GM15510 (cell line): ENCODE results near the gene ATP5PD.

Experiments
- POLR2A ChIP-seq: IDR thresholded peaks from 3 replicates; pipeline ENCODE4 v1.6.1; 2011; ENCODE audit warnings: borderline replicate concordance; ENCODE audit not compliant: insufficient read length; ENCODE audit errors: extremely low read depth

Gene ATP5PD

DNA sequence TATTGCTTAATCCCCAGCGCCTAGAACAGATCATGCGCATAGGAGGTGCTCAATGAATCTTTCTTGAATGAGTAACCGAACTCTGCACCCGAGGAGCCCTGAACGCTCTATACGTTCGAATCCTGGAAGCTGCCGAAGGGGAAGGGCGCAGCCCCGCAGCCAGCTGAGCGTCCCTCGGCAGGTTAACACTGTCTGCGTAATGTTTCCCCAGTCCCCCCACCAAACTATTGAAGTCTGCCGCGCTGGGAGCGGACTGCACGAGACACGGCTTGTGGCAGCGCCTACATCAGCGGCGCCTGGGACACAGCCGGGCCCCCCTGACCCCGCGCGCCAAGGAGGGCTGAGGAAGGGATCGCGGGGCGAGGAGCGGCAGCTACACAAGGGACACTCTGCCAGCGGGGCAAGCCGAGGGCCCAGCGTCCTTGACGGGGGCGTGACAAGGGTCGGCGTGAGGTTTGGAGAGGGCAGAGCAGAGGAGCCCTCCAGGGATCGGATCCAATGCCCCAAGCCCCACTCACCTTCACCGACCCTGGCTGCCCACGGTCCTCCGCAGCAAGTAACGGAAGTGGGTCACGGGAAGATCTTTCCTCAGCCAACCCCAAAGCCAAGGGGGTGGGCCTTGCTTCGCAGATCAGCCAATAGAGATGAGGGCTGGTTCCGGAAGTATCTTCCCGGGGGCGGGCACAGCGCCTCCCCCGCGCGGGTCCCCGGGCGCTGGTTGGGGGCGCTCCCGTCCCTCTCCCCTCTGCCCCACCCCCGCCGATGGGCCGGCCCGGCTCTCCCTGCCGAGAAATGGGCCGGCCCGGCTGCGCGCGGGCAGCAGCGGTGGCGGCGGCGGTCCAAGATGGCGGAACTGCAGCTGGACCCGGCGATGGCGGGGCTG, at the start of gene ATP5PD, which contains the start of gene KCTD2:
ATP5PD (minus strand) TSS at position 563 of the 883 bp plus-strand sequence. CDS start 4,319 bp downstream, outside the sequence.
KCTD2 (plus strand) TSS at position 819 of the 883 bp plus-strand sequence; CDS start at position 845, 26 bp downstream.
- peak; percentile 91 for TF ChIP-seq POLR2A

DNA sequence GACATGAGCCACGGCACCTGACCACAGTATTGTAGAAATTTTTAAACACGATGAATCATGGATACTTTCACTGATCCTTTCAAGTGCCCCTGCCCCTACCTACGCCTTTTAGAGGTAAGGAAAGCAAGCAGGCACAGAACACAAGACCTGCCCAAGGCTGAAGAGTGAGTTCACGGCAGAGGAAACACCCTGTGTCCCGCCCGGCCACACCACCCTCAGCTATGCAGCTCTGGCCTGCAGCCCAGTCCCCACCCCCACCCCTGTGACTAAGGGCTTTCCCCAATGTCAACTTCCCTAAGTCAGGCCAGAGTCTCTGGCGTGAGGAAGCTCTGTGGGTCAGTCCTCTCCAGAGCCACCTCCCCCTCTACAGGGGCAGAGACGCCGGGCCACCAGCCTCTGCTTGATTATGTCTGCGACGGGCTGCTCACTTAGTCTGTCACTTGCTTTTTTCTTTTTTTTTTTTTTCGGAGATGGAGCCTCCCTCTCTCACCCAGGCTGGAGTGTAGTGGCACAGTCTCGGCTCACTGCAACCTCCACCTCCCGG, 49.4 kb upstream of the ATP5PD start:
- TF ChIP-seq POLR2A: no peak

DNA sequence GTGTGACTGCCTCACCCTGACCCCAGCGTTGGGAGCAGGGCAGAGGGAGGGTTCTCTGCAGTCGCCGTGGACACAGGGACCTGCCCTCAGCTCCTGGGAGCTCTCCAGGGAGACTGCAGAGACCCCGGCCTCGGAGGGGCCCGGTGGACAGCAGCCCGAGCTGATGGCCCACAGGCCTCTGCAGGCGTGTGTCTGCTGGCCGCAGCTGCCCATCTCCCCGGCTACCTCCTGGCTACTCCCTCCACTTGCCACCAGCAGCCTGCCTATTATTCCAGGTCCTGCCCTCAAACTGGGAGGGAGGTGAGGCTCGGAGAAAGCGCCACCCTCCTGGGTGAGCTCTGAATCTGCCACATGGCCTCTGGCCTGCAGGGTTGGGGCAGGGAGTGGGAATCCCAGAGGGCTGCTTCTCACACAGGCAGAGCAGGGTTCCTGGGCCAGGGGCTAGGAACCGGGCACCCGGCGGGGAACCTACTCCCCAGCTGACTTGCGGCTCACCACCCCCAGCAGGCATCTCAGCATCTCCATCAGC, 48.2 kb upstream of the ATP5PD start:
- no peak for TF ChIP-seq POLR2A

DNA sequence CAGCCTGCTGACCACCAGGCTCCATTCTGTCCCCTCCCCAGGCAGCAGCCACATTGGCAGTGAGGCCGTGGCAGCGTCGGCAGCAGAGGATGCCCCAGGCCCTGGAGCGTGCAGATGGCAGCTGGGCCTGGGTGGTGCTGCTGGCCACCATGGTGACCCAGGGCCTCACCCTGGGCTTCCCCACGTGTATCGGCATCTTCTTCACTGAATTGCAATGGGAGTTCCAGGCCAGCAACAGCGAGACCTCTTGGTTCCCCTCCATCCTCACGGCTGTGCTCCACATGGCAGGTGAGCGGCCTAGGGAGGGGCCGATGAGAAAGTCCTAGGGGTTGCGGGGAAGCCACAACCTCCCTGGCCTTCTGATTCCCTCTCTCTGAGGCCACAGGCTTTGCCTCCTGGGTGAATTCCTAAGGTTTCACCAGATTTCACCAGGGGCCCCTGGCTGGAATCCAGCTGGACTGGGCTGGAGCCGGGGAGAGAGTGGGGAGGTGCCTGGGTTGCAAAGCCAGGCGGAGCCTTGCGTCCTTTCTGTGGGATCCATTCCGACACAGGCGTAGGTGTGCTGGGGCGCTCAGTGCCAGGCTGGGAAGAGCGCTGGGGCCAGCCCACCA, 46.9 kb upstream of the ATP5PD start:
- no peak for TF ChIP-seq POLR2A

DNA sequence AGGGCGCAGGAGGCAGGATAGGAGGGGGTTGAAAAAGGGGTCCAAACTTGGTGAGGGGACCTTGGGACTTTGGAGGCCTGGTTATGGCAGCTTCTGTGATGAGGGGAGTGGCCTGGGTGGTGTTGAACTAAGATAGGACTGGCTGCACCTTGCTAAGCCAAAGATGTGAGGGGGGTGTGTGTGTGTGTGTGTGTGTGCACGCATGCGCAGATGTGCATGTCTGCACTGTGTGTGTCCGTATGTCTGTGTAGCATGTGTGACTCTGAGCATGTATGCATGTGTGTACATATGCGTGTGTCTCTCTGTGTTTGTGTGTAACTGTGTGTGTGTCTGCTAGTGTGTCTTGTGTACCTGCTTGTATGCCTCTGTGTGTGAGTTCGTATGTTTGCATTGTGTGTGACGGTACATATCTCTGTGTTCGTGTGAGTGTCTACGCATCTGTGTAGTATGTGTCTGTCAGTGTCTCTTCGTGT, 45.1 kb upstream of the ATP5PD start:
- TF ChIP-seq POLR2A: no peak

DNA sequence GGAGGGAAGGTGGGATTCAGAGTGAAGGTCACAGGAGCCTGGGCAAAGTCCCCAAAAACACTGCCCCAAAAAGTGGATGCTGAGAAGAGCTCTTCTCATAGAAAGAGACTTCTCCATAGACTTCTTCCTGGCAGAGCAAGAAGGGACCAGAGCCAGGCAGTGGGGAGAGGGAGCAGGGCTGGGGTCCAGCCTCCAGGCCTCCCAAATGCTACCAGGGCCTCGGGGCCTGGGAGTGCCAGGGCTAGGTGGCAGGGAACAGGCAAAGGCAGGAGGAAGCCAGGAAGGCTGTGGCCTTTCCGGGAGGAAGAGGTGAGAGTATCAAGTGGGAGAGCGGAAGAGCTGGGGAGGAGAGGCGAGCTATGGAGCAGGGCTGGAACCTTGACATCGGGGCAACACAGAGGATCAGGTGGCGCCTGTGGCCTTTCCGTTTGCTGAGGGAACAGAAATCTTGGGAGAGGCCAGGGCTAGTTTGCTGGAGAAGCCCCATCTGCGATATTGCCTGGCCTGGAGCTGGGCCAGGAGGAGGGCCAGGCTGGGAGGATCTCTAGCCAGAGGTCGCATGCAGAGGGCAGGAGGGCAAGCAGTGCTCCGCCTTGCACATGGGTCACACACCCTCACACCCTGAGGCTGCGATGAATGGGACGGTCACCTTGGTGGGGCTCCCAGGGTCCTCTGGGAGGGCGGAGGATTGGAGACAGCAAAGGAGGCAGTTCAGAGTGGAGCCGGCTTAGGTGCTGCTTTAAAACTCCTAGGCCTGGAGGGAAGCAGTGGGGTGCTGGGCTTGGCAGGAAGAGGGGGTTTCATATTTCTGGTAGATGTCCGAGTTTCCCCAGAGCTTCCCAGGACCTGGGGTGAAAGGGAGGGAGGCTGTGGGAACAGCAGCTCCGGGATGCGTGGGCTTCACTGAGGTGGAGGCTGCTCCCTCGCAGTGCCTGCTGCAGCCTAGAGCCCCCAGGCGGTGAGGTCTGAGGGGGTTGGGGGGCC, 44.4 kb upstream of the ATP5PD start:
- no peak for TF ChIP-seq POLR2A

DNA sequence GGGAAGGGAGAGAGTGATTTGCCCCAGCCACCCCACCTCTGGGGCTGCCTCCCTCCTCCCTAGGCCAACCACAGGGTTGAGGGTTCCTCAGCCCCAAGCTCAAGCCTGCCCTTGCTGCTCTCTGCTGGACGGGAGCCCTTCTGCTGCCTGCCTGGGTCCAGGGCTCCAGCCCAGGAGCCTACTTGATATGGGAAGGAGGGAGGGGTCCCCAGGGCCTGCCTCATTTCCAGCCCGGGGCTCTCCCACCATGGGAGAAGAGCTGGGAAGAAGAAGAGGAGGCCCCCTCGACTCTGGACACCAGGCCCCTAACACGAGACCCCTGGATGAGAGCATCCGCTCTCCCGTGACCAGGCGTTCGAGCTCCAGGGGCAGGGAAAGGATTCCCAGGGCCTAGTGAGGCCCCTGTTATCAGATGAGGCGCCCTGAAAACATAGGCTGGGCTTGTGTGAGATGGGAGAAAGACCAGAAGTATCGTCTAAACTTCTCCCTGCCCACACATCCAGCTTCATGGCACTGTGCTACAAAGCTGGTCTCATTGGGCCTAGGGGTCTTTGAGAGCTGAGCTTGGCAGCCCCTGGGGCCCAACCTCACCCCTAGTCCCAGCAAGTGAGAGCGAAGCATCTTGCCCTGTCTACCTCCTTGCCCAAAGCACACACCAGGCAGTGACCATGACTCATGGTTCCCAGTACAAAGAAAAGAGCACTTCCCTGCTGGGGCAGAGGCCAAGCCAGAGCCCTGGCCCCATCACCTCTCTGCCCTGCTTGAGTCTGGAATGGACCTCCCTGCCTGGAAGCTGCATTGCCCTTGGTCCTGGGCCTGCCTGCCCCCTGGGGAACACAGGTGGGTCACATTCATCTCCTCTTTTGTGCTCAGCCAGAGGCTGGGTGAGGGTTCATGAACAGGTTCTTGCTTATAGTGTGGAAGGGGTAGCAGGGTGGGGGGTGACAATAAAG, 42.0 kb upstream of the ATP5PD start:
- TF ChIP-seq POLR2A: no peak

DNA sequence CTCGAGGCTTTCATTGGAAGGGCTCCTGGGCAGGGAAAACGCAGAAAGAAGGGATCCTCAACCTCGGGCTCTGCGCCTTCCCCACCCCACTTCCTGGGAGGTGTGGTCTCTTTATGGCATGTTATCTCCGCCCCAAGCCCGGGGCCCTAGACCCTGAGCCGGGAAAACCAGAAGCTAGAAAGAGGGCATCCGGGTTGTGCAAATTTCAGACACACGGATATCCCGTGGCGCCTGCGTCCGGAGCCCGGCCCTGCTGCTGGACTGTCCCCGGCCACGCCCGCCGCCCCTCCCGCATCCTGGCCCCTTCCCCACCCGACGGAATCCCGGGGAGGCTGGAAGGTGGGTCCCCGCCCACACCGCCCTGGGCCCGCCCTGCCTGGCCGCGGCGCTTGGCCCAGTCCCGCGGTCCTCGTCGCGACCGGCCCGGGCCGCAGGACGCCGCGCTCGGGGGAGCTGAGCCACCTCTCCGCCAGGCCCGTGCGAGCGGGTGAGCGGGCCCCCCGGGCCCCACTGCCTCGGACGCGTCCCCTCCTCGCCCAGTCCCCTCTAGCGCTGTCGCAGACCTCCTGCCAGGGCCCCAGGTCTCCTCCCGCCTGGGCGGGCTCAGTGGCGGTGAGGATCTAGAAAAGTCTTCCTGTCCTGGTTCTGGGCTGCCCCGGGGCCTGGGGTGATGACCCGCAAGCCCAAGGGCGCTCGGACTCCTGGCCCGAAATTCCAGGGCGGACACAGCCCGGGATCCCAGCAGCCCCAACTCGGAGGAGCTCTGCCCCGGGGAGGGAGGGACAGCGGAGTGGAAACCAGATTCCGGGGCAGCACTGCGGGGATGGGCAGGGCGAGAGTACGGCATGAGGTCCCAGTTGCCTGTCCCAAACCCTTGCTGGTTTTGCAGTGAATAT, 41.0 kb upstream of the ATP5PD start, which contains the start of gene SLC16A5:
SLC16A5 (plus strand) TSS at position 397 of the 896 bp plus-strand sequence. CDS start 5,683 bp downstream, outside the sequence.
- peak; percentile 44 for TF ChIP-seq POLR2A

DNA sequence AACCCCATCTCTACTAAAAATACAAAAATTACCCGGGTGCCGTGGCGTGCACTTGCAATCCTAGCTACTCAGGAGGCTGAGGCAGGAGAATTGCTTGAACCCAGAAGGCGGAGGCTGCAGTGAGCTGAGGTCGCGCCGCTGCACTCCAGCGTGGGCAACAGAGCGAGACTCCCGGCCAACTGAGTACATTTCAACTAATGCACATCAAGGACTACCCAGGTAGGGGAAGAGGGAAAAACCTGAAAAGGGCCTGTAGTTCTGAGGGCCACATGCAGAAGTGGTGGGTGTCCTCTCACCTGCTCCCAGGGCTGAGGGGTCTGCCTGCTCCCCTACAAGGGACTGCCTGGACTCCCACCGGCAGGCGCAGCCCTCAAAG, 40.4 kb upstream of the ATP5PD start:
- TF ChIP-seq POLR2A: no peak

DNA sequence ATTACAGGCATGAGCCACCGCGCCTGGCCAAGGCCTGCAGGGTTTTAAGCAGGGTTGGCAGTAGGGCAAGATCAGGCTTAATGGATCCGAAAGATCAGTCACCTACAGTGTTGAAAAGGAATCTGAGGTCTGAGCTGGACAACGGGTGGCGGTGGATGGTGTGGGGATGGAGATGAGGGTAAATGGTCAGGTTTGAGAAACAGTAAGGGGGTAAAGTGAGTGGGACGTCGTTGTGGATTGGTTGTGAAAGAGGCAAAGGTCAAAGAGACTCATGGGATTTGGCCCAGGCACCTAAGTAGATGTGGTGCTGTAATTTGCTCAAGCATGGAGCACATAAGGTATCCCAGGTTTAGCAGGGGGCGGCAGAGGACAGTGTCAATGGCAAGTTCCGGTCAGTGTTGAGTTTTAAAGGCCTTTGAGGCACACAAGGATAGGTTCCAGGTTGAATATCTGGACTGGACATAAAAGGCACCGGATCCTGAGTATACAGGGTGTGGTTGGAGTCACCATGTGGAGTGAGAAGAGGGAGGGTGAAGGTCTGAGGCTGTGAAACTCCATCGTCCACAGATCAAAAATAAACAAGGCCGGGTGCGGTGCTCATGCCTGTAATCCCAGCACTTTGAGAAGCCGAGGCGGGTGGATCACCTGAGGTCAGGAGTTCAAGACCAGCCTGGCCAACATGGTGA, 39.9 kb upstream of the ATP5PD start:
- TF ChIP-seq POLR2A: no peak

DNA sequence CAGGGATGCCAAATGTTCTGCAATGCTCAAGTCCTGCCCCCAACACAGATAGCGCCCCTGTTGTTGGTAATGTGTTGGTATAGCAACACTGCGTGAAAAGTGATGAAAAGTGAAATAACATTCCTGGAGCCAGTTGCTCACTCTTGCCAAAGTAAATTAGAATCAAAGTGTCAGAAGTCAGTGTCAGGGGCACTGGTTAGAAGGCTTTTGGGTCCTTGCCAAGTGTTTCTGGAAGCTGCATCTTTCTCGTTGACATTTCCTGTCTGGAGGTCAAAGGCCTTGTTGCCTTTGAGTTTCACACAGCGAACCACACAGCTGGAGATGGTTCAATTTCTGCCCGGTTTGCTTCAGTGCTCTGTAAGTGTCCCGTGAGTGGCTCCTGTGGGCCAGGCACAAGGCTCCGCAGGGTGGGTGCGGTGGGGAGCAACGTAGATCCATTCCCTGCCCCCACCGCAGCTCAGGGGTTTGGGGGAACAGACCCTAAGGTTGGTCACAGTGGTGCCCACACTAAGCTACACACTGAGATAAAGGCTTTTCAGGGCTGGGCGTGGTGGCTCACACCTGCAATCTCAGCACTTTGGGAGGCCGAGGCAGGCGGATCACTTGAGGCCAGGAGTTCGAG, 37.4 kb upstream of the ATP5PD start:
- TF ChIP-seq POLR2A: no peak

DNA sequence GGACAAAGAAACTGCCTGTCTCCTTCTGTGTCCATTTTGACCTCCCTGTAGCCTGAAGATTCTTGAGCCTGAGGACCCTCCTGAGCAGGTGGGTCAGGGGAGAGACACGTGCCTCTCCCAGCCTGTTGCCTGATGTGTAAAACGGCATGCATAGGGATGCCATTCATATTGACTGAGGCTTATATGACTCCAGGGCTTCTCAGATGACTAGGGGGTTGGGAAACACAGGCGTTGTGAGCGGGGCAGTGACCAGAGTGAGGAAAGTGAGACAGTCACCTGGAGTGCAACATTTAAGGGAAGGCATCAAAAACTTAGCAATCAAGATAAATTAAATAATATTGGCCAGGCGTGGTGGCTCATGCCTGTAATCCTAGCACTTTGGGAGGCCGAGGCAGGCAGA, 35.9 kb upstream of the ATP5PD start:
- no peak for TF ChIP-seq POLR2A
